ENCODE data around the gene FAM89B.

Gene FAM89B

GRCh38 chr11:65591939-65592857 lies 19.9 kb downstream of the FAM89B start:
- no peak for DNase-seq

- no peak for DNase-seq
Observed at GRCh38 chr11:65592858-65593517, 20.6 kb downstream of the FAM89B start.

- DNase-seq = no peak
Observed at GRCh38 chr11:65593518-65594414, 21.4 kb downstream of the FAM89B start.

- no peak for DNase-seq
Observed at GRCh38 chr11:65595131-65595530, 22.8 kb downstream of the FAM89B start.

GRCh38 chr11:65595543-65596281 lies 23.4 kb downstream of the FAM89B start, which contains the start of gene KCNK7:
TSS of gene KCNK7 (minus strand) at chr11:65595800. CDS start at chr11:65595772, 28 bp downstream.
- no peak for DNase-seq

GRCh38 chr11:65596520-65596919 lies 24.2 kb downstream of the FAM89B start:
- no peak for DNase-seq

GRCh38 chr11:65598258-65598699 lies 25.9 kb downstream of the FAM89B start:
- no peak for DNase-seq

- DNase-seq = no peak
Observed at GRCh38 chr11:65599216-65599954, 27.0 kb downstream of the FAM89B start.

GRCh38 chr11:65599955-65600246 lies 27.6 kb downstream of the FAM89B start:
- DNase-seq = no peak

GRCh38 chr11:65604258-65604657 lies 31.9 kb downstream of the FAM89B start:
- DNase-seq = no peak

GRCh38 chr11:65606876-65607613 lies 34.7 kb downstream of the FAM89B start:
- no peak for DNase-seq

GRCh38 chr11:65607614-65608426 lies 35.5 kb downstream of the FAM89B start:
- no peak for DNase-seq

- DNase-seq = no peak
Observed at GRCh38 chr11:65609229-65609628, 36.9 kb downstream of the FAM89B start.

GRCh38 chr11:65609665-65610064 lies 37.3 kb downstream of the FAM89B start:
- DNase-seq = no peak

GRCh38 chr11:65610404-65610803 lies 38.1 kb downstream of the FAM89B start:
- DNase-seq = no peak

GRCh38 chr11:65611028-65611757 lies 38.9 kb downstream of the FAM89B start:
- no peak for DNase-seq

- no peak for DNase-seq
Observed at GRCh38 chr11:65611758-65612603, 39.6 kb downstream of the FAM89B start.

- no peak for DNase-seq
Observed at GRCh38 chr11:65612691-65613090, 40.4 kb downstream of the FAM89B start.

All from NCI-H2227 treated with DMSO at 0.1 percent for 48 hours (cell line).